ENCODE results near the gene SUSD3. TPM values are rescaled to one million over a fixed set of nuclear protein-coding genes. Genes with fewer than 3 reads are reported as not detected.
"Not testable (repeated sequence)": the region's sequence is repeated elsewhere in the genome, so short reads cannot be mapped to it uniquely, and the experiment has no call there.

SUSD3 gene
- polyA plus RNA-seq, 1 donor: 2.2 TPM

DNA sequence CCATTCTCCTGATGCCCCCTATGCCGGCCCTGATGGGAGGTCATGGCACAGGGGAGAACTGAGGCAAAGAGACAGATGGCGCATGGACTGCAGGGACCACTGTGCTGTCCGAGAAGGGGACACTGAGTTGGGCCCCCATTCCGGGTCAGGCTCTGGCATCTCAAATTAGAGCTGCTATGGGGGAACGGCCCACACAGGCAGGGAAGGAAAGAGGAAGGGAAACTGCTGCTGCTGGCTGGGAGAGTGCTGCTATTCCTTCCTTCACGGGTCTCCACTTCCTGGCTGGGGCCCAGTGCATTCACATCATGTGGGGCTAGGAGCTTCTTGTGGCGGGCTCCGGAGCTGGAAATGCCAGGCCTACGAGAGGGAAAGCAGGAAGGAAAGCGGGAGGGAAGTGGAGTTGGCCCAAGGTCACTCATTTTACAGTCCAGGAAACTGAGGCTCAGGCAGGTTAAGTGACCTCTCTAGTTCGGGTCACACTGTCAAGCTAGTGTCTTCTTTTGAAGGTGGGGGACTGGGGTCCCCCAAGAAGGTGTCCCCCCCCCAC is 36.2 kb downstream of the SUSD3 start:
- DNase-seq: peak; percentile 76

DNA sequence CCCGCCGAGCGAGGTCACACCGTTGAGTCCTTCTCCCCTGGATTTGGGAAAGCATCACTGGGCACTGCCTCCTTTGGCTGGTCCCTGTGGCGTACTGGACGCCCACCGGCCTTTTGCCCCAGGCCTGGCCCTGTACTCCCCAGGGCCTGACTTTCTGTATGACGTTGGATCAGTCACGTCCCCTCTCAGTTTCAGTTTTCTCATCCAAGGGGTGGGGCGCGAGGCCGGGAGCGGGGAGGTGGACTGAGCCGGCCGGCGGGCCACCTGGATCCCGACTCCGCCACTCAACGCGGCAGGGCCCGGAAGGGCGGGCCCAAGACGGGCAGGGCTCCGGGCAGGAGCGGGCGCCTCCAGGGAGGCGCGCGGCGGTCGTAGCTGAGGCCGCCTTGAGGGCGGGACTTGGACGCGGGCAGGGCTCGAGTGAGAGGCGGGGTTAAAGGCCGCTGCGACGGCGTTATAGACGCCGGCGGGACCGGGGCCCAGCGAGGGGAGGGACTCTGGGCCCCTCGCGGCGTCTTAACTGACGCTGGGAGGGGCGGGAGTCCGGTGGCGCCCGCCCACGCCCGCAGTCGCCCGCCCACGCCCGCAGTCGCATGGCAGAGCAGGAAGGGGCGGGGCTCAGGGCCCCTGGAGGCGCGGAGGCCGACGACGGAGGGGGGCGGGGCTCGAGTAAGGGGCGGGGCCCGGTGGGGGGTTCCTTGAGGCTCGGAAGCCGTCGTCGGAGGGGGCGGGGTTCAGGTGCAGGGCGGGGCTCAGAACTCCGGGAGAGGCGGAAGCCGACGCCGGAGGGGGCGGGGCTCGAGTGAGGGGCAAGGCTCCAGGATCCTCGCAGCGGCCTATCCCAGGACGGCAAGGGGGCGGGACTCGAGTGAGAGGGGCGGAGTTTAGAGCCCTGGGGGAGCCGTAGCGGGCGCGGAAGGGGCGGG is 37.0 kb downstream of the SUSD3 start:
- DNase-seq: peak; percentile 99

DNA sequence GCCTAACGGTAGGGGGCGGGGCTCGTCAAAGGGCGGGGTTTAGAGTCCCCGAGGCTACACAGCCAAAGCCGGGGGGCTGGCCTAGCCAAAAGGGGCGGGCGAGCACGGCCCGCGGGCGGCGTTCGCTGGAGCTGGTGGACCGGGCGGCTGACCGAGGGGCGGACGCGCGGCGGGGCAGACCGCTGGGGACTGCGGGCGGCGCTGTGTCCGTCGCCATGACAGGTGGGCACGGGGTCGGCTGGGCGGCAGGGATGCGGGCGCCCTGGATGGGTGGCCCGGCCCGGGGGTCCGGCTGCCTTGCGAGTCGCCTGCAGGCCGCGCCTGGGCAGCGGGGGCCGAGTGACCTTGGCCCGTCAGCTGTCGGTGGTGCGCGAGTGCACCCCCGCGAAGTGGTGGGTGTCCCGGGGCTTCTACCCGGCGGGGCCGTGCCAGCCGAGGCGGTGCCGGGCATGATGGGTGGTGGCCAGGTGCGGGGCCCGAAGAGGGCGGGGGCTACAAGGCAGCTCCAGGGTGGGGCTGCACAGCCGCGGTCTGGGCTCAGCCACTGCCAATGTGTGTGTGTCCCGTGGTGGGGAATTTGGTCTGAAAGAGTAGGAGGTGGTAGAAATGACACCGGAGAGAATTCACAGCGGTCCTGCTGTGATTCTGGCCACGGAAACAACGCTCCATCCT is 37.8 kb downstream of the SUSD3 start, which contains the start of gene CARD19:
Gene CARD19 (plus strand): TSS at position 87 of the 672 bp plus-strand sequence. CDS start 129 bp downstream, at position 216.
- DNase-seq: peak; percentile 60

DNA sequence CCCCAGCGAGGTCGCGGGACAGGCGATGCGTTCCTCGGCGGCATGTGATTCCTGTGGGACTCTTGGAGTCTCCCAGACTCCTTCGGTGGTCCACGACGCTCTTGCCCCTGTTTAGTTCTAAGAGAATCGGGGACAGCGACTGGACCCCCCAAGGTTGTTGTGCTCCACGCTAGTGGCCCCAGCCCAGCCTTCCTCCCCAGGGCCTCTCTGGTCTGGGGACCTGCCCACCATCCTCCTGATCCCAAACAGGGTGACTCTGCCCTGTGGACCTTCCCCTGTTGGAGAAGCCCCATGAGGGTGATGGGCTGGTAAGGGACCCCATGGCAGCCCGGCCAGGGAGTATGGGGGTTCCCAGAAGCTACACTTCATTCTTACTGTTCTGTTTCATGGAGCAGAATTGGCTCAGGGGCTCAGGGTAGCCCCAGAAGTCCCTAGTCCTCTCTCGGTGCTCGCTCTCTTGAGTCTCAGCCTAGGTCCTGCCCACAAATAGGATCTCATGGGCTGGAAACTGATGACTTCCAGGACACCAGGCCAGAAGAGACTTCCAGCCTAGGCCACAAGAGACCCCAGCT is 38.4 kb downstream of the SUSD3 start:
- no peak for DNase-seq

DNA sequence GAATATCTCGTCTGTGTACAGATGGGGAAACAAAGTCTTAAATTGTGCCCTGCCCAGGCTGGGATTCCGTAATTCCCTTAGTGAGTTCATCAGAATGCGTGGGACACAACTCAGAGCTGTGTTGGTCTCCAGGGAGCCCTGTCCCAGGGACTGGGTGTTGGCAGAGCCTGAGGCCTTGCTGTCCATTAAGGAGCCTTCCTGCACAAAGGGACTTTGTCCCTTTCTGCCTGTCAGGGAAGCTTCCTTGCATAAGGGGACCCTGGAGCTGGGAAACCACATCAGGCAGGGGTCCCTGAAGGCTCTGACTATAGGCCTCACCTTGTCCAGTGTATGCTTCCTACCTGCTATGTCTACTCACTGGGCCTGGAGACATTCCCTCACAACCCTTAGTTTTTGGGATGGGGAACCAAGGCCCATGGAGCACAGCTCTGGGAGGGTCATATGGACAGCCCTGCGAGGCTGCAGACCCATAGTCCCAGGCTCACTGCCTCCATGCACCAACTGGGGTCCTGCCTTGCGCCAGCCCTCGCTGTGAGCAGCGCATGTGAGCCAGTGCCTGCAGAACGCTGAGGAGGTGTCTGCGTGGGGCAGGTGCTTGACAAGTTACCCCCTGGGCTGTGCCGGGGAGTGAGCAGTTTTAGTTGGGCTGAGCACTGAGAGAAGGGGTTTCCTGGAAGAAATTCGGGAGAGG is 39.2 kb downstream of the SUSD3 start:
- DNase-seq: no peak

DNA sequence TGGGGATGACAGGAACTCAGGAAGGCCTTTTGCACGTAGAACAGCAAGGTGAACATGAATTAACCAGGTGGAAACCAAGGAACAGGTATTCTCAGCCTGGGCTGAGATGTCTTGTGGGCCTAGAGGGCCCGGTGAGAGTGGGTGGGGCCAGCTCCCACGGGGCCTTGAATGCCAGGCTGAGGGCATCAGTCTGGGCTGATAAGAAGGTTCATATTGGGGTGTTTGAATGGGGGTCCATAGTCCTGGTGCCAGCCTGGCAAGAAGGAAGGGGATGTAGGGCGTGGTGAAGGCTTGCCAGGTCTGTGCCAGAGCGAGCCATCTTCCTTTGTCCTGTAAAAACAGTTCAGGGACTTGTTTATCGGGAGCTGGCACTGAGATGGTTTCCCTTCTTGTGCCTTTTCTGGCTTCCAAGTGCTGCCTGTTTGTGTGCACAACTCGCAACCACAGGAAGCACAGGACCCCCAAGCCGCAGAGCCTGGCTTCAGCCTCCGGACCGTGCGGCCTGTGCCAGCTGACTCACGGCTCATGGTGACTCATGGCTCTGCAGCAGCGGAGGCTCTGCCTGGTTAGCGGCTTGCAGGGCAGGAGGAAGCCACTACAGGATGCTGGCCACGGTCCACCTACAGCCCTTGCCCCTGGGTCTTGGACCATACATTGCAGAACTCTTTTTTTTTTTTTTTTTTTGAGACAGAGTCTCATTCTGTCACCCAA is 39.9 kb downstream of the SUSD3 start:
- peak; percentile 68 for DNase-seq

DNA sequence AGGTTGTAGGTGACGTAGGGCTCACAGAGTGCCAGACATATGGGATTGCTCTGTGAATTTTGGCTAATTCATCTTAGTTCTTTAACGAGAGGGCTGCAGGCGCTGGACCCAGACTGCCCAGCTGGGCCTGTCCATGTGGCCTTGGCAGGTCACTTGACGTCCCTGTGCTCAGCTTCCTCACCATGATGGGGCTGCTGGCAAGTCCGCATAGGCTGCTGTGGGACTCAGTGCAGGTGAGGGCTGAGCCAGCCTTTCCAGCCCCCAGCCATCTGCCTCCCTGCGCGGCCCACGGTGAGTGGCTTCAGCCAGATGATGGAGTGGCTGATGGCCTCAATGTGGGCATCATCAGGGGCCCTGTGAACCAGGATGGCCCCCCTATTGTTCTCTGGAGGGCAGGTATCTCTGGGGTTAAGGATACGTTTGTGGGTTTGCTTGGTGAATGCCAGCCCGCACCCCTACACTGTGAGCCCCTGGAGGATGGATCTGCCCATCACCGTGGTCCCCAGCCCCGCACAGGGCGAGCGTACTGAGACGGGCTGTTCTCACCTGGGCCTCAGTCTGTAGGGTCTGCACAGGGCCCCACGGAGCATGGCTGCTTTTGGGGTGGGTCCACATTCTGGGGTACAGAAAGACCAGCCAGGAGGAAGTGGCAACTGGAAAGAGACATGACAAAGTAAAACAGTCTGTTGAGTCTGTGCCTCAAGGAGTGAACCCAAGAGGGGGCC is 41.2 kb downstream of the SUSD3 start:
- no peak for DNase-seq

DNA sequence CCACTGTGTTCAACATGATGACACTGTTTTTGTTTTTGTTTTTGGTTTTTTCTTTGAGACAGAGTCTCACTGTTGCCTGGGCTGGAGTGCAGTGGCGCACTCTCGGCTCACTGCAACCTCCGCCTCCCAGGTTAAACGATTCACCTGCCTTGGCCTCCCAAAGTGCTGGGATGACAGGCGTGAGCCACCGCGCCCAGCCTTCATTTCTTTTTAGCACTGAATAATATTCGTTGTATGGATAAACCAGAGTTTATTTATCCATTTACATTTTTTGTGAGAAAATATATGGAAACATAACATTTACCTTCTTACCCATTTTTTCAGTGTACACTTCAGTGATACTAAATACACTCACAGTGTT is 41.8 kb downstream of the SUSD3 start:
- no peak for DNase-seq

DNA sequence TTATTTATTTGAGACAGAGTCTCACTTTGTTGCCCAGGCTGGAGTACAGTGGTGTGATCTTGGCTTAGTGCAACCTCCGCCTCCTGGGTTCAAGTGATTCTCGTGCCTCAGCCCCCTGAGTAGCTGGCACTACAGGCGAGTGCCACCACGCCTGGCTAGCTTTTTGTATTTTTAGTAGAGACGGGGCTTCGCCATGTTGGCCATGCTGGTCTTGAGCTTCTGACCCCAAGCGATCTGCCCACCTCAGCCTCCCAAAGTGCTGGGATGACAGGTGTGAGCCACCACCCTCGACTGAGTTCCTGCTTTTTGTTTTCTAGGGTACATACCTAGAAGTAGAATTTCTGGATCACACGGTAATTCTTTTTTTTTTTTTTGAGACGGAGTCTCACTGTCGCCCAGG is 42.6 kb downstream of the SUSD3 start:
- not testable (repeated sequence) for DNase-seq

DNA sequence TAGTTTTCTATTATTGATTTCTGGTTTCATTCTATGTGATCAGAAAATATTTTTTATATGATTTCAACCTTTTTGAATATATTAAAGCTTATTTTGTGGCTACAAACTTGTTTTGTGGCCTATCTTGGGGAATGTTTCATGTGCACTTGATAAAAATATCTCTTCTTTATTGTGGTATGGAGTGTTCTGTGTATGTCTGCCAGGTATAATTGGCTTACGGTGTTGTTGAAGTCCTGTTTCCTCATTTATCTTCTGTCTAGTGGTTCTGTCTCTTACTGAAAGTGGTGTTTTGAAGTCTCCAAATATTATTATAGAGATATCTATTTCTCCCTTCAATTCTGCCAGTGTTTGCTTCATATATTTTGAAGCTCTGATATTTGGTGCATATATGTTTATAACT is 47.1 kb downstream of the SUSD3 start:
- DNase-seq: no peak

DNA sequence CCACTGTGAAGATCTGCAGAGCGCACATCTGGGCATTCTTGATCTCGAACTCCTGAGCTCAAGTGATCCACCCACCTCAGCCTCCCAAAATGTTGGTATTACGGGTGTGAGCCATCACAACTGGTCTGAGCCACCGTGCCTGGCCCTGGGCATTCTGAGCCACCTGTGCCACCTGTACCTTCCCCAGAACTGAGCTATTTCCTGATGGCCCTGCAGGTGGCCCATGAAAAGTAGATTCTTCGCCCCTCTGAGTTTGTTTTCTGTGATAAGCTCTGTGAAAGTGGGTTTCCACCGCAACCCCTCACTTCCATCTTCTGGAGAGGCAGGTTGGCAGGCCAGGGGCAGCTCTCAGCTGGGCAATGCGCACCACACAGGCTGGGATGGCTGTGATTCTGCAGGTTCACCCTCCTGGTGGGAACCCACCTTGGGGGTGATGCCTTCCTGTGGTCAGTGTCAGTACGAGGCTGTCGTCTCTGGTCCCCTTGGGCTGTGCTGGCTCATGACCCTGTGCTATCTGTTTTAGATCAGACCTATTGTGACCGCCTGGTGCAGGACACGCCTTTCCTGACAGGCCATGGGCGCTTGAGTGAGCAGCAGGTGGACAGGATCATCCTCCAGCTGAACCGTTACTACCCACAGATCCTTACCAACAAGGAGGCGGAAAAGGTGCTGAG is 48.8 kb downstream of the SUSD3 start:
- no peak for DNase-seq

DNA sequence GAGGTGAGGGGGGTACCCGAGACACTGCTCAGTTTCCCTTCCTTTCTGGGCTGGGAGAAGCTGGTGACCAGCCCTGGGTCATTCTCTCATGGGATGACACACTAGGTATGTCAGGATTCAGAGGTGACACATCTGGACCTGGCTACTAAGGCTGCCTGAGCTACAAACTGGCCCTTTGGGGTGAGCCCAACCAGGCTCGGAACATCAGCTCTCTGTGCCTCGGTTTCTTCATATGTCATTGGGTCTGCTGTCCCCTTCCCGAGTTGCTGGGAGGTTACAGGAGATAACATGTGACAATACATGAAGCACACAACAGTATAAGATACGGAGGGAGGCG is 49.3 kb downstream of the SUSD3 start:
- no peak for DNase-seq

DNA sequence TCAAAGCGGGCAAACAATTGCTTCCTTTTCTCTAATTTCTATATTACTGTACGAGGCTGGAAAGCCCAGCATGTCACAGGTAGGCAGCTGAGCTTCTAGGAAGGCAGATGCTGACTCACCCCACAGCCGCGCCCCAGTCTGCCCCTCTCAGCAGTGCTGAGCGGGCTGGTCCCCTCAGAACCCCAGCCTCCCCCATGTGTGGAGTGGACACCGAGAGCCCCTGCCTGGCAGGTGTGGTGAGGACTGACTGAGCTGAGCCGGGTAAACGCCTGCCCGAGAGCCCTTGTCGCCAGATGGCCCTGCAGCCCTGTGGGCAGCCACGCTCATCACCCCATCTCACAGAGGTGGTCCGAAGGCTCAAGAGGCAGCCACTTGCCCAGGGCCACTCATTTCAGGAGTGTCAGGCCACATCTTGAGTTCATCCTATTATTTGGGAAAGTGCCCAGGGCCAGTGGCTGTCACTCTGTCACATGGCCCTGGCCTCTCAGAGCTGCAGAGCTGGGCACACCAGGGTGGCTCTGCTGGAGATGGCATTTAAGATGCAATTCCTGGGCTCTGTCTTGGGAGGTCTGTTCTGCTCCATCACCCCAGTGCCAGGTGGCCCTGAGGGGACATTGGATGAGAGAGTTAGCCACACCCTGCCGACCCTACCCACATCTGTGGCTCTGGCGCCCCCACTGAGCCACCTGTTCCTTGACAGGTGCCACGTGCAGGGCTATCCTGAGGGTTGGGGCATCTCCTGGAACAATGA is 50.0 kb downstream of the SUSD3 start:
- DNase-seq: no peak

DNA sequence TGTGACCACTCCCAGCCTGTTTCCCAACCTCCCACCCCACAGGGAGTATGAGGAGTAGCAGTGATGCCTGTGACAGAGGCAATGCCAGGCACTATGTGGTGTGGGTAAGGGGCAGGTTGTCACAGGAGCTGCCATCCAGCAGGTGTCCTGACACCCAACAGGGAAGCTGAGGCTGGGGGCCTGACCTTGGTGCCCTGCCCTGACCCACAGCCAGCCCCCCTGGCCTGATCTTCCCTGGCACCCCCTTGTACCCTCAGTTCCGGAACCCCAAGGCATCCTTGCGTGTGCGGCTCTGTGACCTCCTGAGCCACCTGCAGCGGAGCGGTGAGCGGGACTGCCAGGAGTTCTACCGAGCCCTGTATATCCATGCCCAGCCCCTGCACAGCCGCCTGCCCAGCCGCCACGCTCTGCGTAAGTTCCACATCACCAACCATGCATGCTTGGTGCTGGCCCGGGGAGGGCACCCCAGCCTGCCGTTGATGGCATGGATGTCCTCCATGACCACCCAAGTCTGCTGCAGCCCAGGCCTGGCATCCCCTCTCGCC is 51.9 kb downstream of the SUSD3 start:
- DNase-seq: no peak

DNA sequence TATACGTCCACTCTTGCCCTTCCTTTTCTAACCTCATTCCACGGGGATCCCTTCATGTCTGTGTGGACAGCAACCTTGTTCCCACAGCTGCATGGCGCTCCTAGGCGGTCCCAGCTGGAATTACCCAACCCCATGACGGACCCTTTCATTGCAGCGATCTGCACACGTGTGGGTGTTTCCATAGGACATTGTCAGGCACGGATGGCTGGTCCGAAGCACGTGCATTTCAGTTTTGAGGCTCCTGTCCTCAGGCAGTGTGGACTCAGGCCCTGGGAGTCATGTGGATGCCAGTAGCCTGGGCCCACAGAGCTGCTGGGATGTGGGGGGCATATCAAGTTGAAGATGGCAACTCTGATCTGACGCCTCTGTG is 52.5 kb downstream of the SUSD3 start:
- no peak for DNase-seq

DNA sequence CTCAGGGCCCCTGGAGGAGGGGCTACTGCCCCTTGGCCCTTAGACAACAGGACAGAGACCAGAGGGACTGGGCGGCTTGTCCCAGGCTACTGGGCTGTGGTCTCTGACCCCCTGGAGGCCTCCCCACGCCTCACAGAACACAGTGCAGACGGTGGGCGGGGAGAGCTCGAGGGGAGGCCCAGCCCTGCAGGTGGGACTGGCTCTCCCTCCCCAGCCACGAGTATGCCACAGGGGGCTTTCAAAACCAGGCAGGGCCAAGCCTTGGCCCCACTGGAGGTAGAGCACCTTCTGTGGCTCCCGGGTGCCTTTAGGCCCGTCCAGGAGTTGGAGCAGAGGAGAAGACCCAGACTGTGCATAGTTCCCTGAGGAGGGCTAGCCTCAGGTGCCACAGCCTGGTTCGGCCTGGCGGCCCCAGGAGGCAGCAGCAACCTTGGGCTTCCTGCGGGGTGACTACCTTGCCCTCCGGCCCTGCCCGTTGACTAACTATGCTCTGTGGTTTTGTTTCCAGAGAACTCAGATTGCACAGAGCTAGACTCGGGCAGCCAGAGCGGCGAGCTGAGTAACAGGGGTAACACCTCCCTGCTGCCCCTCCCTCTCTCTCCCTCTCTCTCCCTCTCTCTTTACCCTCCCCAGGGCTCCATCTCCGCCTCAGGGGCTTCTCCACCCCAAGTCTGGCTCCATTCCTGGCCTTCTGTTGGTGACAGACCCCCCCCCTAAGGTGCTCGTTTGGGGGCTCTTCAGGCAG is 53.0 kb downstream of the SUSD3 start:
- DNase-seq: no peak

DNA sequence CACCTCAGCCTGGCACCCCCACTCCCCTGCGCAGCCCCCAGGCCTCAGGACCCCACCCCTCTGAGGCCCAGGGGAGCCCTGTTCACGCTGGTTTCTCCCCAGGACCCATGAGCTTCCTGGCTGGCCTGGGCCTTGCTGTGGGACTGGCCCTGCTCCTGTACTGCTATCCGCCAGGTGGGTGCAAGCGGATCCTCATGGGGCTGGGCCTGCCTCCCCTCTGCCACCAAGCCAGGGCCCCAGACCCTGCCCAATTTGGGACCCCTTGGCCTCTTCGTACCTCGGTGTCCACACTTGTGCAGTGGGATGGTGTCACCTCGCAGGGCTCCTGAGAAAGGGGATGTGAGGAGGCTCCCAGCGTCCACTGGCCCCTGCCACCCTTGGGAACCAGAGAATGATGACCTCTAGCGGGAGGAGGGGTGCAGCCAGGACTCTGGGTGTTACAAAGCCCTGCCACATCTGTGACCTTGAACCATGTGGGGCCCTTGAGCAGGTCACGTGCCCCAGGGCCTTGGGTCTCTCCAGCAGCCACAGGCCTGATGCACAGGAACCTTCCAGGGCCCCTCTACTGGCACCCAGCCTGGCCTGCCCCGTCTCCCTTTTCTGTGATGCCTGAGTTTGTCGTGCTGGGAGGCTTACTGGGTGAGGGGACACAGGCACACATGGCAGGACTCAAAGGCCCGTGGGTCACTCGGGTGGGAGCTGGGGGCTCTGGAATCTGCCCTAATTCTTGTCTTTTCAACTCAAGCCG is 53.8 kb downstream of the SUSD3 start:
- DNase-seq: no peak

DNA sequence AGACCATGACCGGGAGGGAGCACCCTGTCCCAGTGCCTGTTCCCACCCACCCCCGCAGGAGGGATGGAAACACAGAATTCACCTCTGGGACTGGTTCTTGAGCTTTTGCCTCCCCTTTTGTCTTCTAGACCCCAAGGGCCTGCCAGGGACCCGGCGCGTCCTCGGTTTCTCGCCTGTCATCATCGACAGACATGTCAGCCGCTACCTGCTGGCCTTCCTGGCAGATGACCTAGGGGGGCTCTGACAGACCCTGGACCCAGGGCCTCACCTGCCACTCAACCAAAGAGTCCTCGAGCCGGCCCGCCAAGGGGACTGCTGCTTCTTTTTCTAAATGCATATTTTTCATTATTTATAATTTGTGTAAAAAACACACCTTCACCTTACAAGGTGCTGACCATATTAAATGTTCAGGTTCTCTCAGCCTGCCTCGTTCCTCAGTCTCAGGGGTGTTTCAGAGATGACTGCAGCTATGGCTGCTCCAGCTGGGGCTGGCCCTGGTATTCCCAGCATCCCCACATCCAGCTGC is 54.4 kb downstream of the SUSD3 start:
- no peak for DNase-seq

All from hindlimb muscle (tissue), 1 donor.